ENCODE results near the gene SPOPL. TPM values are rescaled to one million over a fixed set of nuclear protein-coding genes. Genes with fewer than 3 reads are reported as not detected.

The SPOPL gene
- total and polyA plus RNA-seq, 4 donors, result 3.4 to 15.8 (median 9.4) TPM

DNA sequence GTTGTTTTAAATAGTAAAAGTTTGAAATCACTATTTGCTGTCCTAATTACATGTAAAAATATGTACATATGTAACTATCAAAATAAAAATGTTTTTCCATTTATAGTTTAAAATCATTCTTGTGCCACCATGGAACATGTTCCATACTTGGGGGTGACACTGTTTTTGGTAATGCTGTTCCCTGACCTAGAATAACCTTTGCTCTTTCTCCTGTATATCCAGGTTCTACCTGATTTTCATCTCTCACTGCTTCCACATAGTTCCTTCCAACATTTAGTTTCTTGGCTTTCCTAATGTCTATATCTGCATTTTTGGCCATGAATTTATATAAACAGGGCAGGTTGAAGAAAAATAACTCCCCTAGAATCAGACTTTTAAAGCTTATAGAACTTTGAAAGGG lies 2.5 kb downstream of the SPOPL start (continued):
- TF ChIP-seq, protein P1, sequence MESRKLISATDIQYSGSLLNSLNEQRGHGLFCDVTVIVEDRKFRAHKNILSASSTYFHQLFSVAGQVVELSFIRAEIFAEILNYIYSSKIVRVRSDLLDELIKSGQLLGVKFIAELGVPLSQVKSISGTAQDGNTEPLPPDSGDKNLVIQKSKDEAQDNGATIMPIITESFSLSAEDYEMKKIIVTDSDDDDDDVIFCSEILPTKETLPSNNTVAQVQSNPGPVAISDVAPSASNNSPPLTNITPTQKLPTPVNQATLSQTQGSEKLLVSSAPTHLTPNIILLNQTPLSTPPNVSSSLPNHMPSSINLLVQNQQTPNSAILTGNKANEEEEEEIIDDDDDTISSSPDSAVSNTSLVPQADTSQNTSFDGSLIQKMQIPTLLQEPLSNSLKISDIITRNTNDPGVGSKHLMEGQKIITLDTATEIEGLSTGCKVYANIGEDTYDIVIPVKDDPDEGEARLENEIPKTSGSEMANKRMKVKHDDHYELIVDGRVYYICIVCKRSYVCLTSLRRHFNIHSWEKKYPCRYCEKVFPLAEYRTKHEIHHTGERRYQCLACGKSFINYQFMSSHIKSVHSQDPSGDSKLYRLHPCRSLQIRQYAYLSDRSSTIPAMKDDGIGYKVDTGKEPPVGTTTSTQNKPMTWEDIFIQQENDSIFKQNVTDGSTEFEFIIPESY (IDR thresholded peaks at IDR 0.05), result no peak
- TF ChIP-seq SP1 (IDR thresholded peaks at IDR 0.05) (no peak), GABPA (IDR thresholded peaks at IDR 0.05 in 1 of 2, conservative IDR thresholded peaks at IDR 0.05 in 1 of 2) (no peak), NR2F2 (IDR thresholded peaks at IDR 0.05) (no peak)

DNA sequence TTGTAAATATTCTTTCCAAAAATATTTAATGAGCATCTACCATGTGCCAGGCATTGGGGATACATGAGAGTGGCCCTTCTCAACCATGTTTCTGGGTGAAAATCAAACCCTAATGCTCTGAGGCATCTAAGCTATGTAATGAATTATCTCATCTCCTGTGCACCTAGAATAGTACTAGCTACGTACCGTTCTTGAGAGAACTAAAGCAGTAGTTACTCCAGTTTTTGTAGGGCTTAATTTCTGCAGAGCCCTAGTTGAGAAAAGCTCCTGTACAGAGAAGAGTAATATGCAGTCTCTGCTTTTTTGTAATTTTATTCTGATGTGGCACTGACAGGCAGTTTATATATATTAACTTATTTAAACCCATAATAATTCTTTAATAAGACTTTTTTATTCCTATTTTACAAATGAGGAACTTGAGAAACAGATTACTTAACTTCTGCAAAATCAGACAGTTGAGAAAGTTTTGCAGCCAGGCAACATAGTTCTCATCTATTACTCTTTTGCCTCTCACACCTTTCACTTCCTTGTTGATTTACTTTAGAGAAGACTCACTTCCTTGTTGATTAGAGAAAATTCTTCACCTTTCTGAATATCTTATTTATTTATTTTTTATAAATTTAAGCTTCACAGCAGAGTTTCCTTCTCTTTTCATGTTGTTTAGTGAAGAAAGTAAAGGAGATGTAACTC lies 3.1 kb downstream of the SPOPL start:
- WGBS, result 53% methylated on average over 2 of the region's 2 CpGs
- H3K9ac ChIP-seq (ENCODE audit: low read depth in 1 of 2, low read length in 2 of 2), result peak overlapping the region in 1 of 2 donors; percentile 15
- TF ChIP-seq EGR1 (IDR thresholded peaks at IDR 0.05; ENCODE audit: low read depth in 2 of 2), result no peak
- H3K4me3 ChIP-seq (ENCODE audit: low read depth in 1 of 3, low read length in 3 of 3), result no peak overlapping the region
- peak overlapping the region; percentile 15 to 48 for H3K27ac ChIP-seq (ENCODE audit: low read depth in 1 of 2, low read length in 2 of 2)
- peaks cover 11 to 43% (median 35%) of the 10 kb centered on the region in 4 donors for H3K4me1 ChIP-seq (ENCODE audit: control insufficient read depth in 4 of 4, insufficient read depth in 4 of 4, low read length in 3 of 4)
- H3K36me3 ChIP-seq (ENCODE audit: control insufficient read depth in 4 of 4, insufficient read depth in 3 of 4, low read depth in 1 of 4, low read length in 3 of 4), result no peaks in the 10 kb centered on the region
- DNase-seq (ENCODE audit: low spot score), result no peak
- H3K27me3 ChIP-seq (ENCODE audit: control insufficient read depth in 4 of 4, insufficient read depth in 4 of 4, low read length in 3 of 4), result no peaks in the 10 kb centered on the region
- H3K9me3 ChIP-seq (ENCODE audit: control insufficient read depth in 4 of 4, low read length in 3 of 4), result no peaks in the 10 kb centered on the region

DNA sequence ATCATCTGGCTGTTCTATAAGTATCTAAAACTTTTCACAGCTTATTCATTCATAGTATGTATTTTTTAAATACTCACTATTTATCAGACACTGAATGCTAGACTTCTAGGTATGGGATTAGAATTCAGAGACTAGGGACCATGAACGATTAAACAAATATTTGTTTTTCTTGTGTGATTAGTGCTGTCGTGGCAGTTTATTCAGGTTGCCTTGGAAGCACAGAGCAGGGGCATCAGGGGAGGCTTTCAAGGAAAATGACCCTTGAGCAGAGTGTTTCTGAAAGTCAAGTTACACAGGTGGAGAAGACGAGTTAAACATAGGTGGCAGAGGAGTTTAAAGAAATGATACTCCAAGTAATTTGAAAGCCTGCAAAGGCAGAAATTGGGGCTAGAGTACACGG lies 5.7 kb downstream of the SPOPL start:
- WGBS, result 41% methylated on average over 4 of the region's 4 CpGs
- peaks cover 8 to 38% (median 28%) of the 10 kb centered on the region in 4 donors for H3K4me1 ChIP-seq (ENCODE audit: control insufficient read depth in 4 of 4, insufficient read depth in 4 of 4, low read length in 3 of 4)
- DNase-seq (ENCODE audit: low spot score), result no peak

DNA sequence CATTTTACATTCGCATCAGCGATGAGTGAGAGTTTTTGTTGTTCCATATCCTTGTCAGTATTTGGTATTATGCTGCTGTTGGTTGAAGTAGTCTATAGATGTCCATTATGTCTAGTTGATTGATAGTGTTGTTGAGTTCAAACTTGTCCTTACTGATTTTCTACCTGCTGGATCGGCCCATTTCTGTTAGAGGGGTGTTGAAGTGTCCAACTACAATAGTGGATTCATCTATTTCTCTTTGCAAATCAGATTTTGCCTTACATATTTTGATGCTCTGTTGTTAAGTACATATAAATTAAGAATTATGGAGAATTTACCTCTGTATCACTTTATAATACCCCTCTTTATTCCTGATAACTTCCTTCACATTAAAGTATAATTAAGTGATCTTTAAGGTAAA lies 8.7 kb downstream of the SPOPL start:
- H3K4me1 ChIP-seq (ENCODE audit: control insufficient read depth in 4 of 4, insufficient read depth in 4 of 4, low read length in 3 of 4), result peaks cover 7 to 26% (median 15%) of the 10 kb centered on the region in 4 donors
- 98% methylated on average over 3 of the region's 3 CpGs for WGBS

More for the DNA sequence above, 5.7 kb downstream of the SPOPL start:
- Histone ChIP-seq H3K9ac (ENCODE audit: low read depth in 1 of 2, low read length in 2 of 2) (no peak overlapping the region), H3K9me3 (ENCODE audit: control insufficient read depth in 4 of 4, low read length in 3 of 4) (no peaks in the 10 kb centered on the region), H3K36me3 (ENCODE audit: control insufficient read depth in 4 of 4, insufficient read depth in 3 of 4, low read depth in 1 of 4, low read length in 3 of 4) (no peaks in the 10 kb centered on the region), H3K4me3 (ENCODE audit: low read depth in 1 of 3, low read length in 3 of 3) (no peak overlapping the region), H3K27me3 (ENCODE audit: control insufficient read depth in 4 of 4, insufficient read depth in 4 of 4, low read length in 3 of 4) (no peaks in the 10 kb centered on the region), H3K27ac (ENCODE audit: low read depth in 1 of 2, low read length in 2 of 2) (no peak overlapping the region)
- TF ChIP-seq HNF4A (conservative IDR thresholded peaks at IDR 0.05) (peak in 1 of 2 donors; percentile 32), RAD21 (IDR thresholded peaks at IDR 0.05) (peak in 1 of 2 donors; percentile 26)
- TF ChIP-seq, protein P2, sequence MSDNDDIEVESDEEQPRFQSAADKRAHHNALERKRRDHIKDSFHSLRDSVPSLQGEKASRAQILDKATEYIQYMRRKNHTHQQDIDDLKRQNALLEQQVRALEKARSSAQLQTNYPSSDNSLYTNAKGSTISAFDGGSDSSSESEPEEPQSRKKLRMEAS (IDR thresholded peaks at IDR 0.05), result no peak

More for the DNA sequence above, 8.7 kb downstream of the SPOPL start:
- no peak for TF ChIP-seq RXRA (IDR thresholded peaks at IDR 0.05)
- TF ChIP-seq NR2F2 (IDR thresholded peaks at IDR 0.05), result no peak
- no peak for TF ChIP-seq JUND (IDR thresholded peaks at IDR 0.05)
- TF ChIP-seq GABPA (IDR thresholded peaks at IDR 0.05 in 1 of 2, conservative IDR thresholded peaks at IDR 0.05 in 1 of 2), result no peak
- no peak for TF ChIP-seq YY1 (IDR thresholded peaks at IDR 0.05)
- no peak for TF ChIP-seq FOXA2 (IDR thresholded peaks at IDR 0.05)
- TF ChIP-seq, protein P3, sequence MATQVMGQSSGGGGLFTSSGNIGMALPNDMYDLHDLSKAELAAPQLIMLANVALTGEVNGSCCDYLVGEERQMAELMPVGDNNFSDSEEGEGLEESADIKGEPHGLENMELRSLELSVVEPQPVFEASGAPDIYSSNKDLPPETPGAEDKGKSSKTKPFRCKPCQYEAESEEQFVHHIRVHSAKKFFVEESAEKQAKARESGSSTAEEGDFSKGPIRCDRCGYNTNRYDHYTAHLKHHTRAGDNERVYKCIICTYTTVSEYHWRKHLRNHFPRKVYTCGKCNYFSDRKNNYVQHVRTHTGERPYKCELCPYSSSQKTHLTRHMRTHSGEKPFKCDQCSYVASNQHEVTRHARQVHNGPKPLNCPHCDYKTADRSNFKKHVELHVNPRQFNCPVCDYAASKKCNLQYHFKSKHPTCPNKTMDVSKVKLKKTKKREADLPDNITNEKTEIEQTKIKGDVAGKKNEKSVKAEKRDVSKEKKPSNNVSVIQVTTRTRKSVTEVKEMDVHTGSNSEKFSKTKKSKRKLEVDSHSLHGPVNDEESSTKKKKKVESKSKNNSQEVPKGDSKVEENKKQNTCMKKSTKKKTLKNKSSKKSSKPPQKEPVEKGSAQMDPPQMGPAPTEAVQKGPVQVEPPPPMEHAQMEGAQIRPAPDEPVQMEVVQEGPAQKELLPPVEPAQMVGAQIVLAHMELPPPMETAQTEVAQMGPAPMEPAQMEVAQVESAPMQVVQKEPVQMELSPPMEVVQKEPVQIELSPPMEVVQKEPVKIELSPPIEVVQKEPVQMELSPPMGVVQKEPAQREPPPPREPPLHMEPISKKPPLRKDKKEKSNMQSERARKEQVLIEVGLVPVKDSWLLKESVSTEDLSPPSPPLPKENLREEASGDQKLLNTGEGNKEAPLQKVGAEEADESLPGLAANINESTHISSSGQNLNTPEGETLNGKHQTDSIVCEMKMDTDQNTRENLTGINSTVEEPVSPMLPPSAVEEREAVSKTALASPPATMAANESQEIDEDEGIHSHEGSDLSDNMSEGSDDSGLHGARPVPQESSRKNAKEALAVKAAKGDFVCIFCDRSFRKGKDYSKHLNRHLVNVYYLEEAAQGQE (IDR thresholded peaks at IDR 0.05), result no peak
- TF ChIP-seq, protein P4, sequence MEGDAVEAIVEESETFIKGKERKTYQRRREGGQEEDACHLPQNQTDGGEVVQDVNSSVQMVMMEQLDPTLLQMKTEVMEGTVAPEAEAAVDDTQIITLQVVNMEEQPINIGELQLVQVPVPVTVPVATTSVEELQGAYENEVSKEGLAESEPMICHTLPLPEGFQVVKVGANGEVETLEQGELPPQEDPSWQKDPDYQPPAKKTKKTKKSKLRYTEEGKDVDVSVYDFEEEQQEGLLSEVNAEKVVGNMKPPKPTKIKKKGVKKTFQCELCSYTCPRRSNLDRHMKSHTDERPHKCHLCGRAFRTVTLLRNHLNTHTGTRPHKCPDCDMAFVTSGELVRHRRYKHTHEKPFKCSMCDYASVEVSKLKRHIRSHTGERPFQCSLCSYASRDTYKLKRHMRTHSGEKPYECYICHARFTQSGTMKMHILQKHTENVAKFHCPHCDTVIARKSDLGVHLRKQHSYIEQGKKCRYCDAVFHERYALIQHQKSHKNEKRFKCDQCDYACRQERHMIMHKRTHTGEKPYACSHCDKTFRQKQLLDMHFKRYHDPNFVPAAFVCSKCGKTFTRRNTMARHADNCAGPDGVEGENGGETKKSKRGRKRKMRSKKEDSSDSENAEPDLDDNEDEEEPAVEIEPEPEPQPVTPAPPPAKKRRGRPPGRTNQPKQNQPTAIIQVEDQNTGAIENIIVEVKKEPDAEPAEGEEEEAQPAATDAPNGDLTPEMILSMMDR (IDR thresholded peaks at IDR 0.05; ENCODE audit: low read depth, low read length, missing input control), result no peak
- TF ChIP-seq HNF4A (conservative IDR thresholded peaks at IDR 0.05), result no peak
- TF ChIP-seq RAD21 (IDR thresholded peaks at IDR 0.05), result no peak
- TF ChIP-seq, protein P2 (IDR thresholded peaks at IDR 0.05), result no peak
- no peak for DNase-seq (ENCODE audit: low spot score)
- H3K27me3 ChIP-seq (ENCODE audit: control insufficient read depth in 4 of 4, insufficient read depth in 4 of 4, low read length in 3 of 4), result no peaks in the 10 kb centered on the region
- H3K27ac ChIP-seq (ENCODE audit: low read depth in 1 of 2, low read length in 2 of 2), result no peak overlapping the region
- H3K9ac ChIP-seq (ENCODE audit: low read depth in 1 of 2, low read length in 2 of 2), result no peak overlapping the region
- no peaks in the 10 kb centered on the region for H3K36me3 ChIP-seq (ENCODE audit: control insufficient read depth in 4 of 4, insufficient read depth in 3 of 4, low read depth in 1 of 4, low read length in 3 of 4)
- no peak overlapping the region for H3K4me3 ChIP-seq (ENCODE audit: low read depth in 1 of 3, low read length in 3 of 3)
- no peaks in the 10 kb centered on the region for H3K9me3 ChIP-seq (ENCODE audit: control insufficient read depth in 4 of 4, low read length in 3 of 4)

Data from liver (tissue), 9 donors.